ENCODE data around the gene TUT7. TPM values are rescaled to one million over a fixed set of nuclear protein-coding genes. Genes with fewer than 3 reads are reported as not detected.
A peak's percentile ranks its signal among the peaks of the same experiment; 100 is the strongest.

TUT7 gene
- total and polyA plus RNA-seq, 2 experiments from 2014 or later = 21.4 to 23.8 TPM

GRCh38 chr9:86286278-86286677 lies 67.9 kb downstream of the TUT7 start:
- no peaks in the 10 kb centered on the region for H3K27me3 ChIP-seq (ENCODE audit: insufficient read depth)
- H3K27ac ChIP-seq (ENCODE audit: low read depth) = peak overlapping the region; percentile 17; the same call in 1 of the 2 replicates
- peaks cover 23% of the 10 kb centered on the region for H3K4me1 ChIP-seq (ENCODE audit: insufficient read depth)
- peak; percentile 21 for DNase-seq (ENCODE audit: low spot score)
- no peak overlapping the region for H2AFZ ChIP-seq
- TF ChIP-seq ETS1 (IDR thresholded peaks at IDR 0.05) = no peak
- TF ChIP-seq CTCF (conservative IDR thresholded peaks at IDR 0.05; ENCODE audit: low read depth in 2 of 2) = 0 out of 4 replicates have a peak, but pooled peaks of 1 of the 2 experiments have one; percentile 15
- no peaks in the 10 kb centered on the region for H3K9me2 ChIP-seq (ENCODE audit: insufficient read depth)
- H3K9me3 Mint-ChIP-seq = no peaks in the 10 kb centered on the region; the same call in 2 of the 3 replicates
- no peak for ATAC-seq
- 0 out of 2 replicates have a peak, but pooled peaks cover 3% of the 10 kb centered on the region for H3F3A ChIP-seq (replicated peaks; ENCODE audit: low read depth)
- H3K4me2 ChIP-seq = no peak overlapping the region
- peaks cover 16% of the 10 kb centered on the region for H3K27me3 Mint-ChIP-seq (ENCODE audit: insufficient read depth, low read depth, poor library complexity)
- peaks cover 39% of the 10 kb centered on the region for H3K4me1 Mint-ChIP-seq
- peak overlapping the region; percentile 96 for H3K27ac Mint-ChIP-seq
- no peaks in the 10 kb centered on the region; the same call in 1 of the 3 replicates for H3K36me3 Mint-ChIP-seq (ENCODE audit: low read depth)
- H3K36me3 ChIP-seq (ENCODE audit: insufficient read depth) = no peaks in the 10 kb centered on the region
- H3K4me3 Mint-ChIP-seq = no peak overlapping the region
- H3K79me2 ChIP-seq (replicated peaks; ENCODE audit: insufficient read depth) = peaks cover 4% of the 10 kb centered on the region
- no peaks in the 10 kb centered on the region for H4K20me1 ChIP-seq (replicated peaks; ENCODE audit: insufficient read depth)
- no peak overlapping the region for H3K4me3 ChIP-seq

GRCh38 chr9:86285261-86285660 lies 68.9 kb downstream of the TUT7 start:
- 0 out of 2 replicates have a peak overlapping the region, but pooled peaks have one; percentile 96 for H3K27ac Mint-ChIP-seq
- H3K27me3 Mint-ChIP-seq (ENCODE audit: insufficient read depth, low read depth, poor library complexity) = peaks cover 16% of the 10 kb centered on the region
- no peak overlapping the region for H3K4me3 Mint-ChIP-seq
- TF ChIP-seq ZNF331 (CRISPR knock-in tag; IDR thresholded peaks at IDR 0.05; ENCODE audit: low read depth) (no peak), STAT1 (IDR thresholded peaks at IDR 0.05; ENCODE audit: unreplicated experiment) (no peak), CTCF (conservative IDR thresholded peaks at IDR 0.05; ENCODE audit: low read depth in 2 of 2) (no peak), POLR2AphosphoS5 (IDR thresholded peaks at IDR 0.05; ENCODE audit: low read depth) (no peak), ETS1 (IDR thresholded peaks at IDR 0.05) (no peak), EZH2 (IDR thresholded peaks at IDR 0.05; ENCODE audit: low read depth, unreplicated experiment) (no peak), REST (IDR thresholded peaks at IDR 0.05; ENCODE audit: unreplicated experiment) (no peak)

More at GRCh38 chr9:86285261-86285660, 68.9 kb downstream of the TUT7 start:
- no peak for DNase-seq (ENCODE audit: low spot score)
- Histone ChIP-seq H3F3A (replicated peaks; ENCODE audit: low read depth) (0 out of 2 replicates have a peak, but pooled peaks cover 3% of the 10 kb centered on the region), H3K4me1 (ENCODE audit: insufficient read depth) (peaks cover 23% of the 10 kb centered on the region), H3K4me2 (no peak overlapping the region), H3K27me3 (ENCODE audit: insufficient read depth) (no peaks in the 10 kb centered on the region), H3K9me2 (ENCODE audit: insufficient read depth) (no peaks in the 10 kb centered on the region), H3K79me2 (replicated peaks; ENCODE audit: insufficient read depth) (peaks cover 14% of the 10 kb centered on the region), H3K27ac (ENCODE audit: low read depth) (no peak overlapping the region), H3K4me3 (no peak overlapping the region), H2AFZ (no peak overlapping the region), H3K36me3 (ENCODE audit: insufficient read depth) (no peaks in the 10 kb centered on the region), H4K20me1 (replicated peaks; ENCODE audit: insufficient read depth) (no peaks in the 10 kb centered on the region)
- Mint-ChIP-seq H3K9me3 (no peaks in the 10 kb centered on the region; the same call in 2 of the 3 replicates), H3K36me3 (ENCODE audit: low read depth) (no peaks in the 10 kb centered on the region; the same call in 1 of the 3 replicates), H3K4me1 (peaks cover 46% of the 10 kb centered on the region)
- no peak for ATAC-seq

Data from GM23338 (cell line).